H9 (cell line): Measurements from ENCODE around the gene SLC25A29. TPM values are rescaled to one million over a fixed set of nuclear protein-coding genes. Genes with fewer than 3 reads are reported as not detected.

ENCODE experiments used
- DNase-seq: peaks from one replicate; pipeline ENCODE4 v3.0.0-alpha.2; 2017
- H2AFZ ChIP-seq: one replicate; pipeline ENCODE4 v1.6.1; 2013; ENCODE audit warnings: mild to moderate bottlenecking, low read length, control low read depth, moderate library complexity
- H2AK5ac ChIP-seq: 2 replicates; pipeline ENCODE4 v1.6.1; 2013; ENCODE audit warnings: low read length, control low read depth, mixed read lengths; ENCODE audit not compliant: insufficient read length
- H2BK120ac ChIP-seq: one replicate; pipeline ENCODE4 v1.6.1; 2013; ENCODE audit warnings: low read depth, mild to moderate bottlenecking, low read length, control low read depth, inconsistent platforms; ENCODE audit not compliant: poor library complexity, severe bottlenecking
- H2BK12ac ChIP-seq: 2 replicates; pipeline ENCODE4 v1.6.1; 2013; ENCODE audit warnings: low read length, control low read depth, mixed read lengths, low read depth; ENCODE audit not compliant: insufficient read length
- H2BK15ac ChIP-seq: 2 replicates; pipeline ENCODE4 v1.6.1; 2013; ENCODE audit warnings: low read depth, low read length, control low read depth
- H2BK20ac ChIP-seq: one replicate; pipeline ENCODE4 v1.6.1; 2013; ENCODE audit warnings: low read depth, mild to moderate bottlenecking, low read length, control low read depth, inconsistent platforms; ENCODE audit not compliant: poor library complexity, severe bottlenecking
- H2BK5ac ChIP-seq: 2 replicates; pipeline ENCODE4 v1.6.1; 2013; ENCODE audit warnings: low read length, control low read depth, mixed read lengths; ENCODE audit not compliant: insufficient read length
- H3K14ac ChIP-seq: 2 replicates; pipeline ENCODE4 v1.6.1; 2013; ENCODE audit warnings: low read length, control low read depth; ENCODE audit not compliant: insufficient read depth
- H3K18ac ChIP-seq: 2 replicates; pipeline ENCODE4 v1.6.1; 2013; ENCODE audit warnings: low read depth, mild to moderate bottlenecking, mixed read lengths, low read length, control low read depth; ENCODE audit not compliant: insufficient read length
- H3K23ac ChIP-seq: 2 replicates; pipeline ENCODE4 v1.6.1; 2013; ENCODE audit warnings: low read length, control low read depth, mixed read lengths, low read depth; ENCODE audit not compliant: insufficient read length
- H3K23me2 ChIP-seq: 2 replicates; pipeline ENCODE4 v1.6.1; 2013; ENCODE audit warnings: low read depth, mild to moderate bottlenecking, mixed read lengths, low read length, control low read depth; ENCODE audit not compliant: insufficient read length, poor library complexity, severe bottlenecking
- H3K27ac ChIP-seq: 2 replicates; pipeline ENCODE4 v1.5.1; 2013; ENCODE audit warnings: low read length, control low read depth, mixed read lengths, low read depth; ENCODE audit not compliant: insufficient read length
- H3K27me3 ChIP-seq: 2 replicates; pipeline ENCODE4 v1.6.1; 2013; ENCODE audit warnings: low read length, control low read depth, inconsistent platforms; ENCODE audit not compliant: insufficient read depth
- H3K4ac ChIP-seq: 2 replicates; pipeline ENCODE4 v1.6.1; 2013; ENCODE audit warnings: low read depth, mild to moderate bottlenecking, control low read depth, inconsistent platforms, low read length, moderate library complexity
- H3K4me1 ChIP-seq: 2 replicates; pipeline ENCODE4 v1.6.1; 2013; ENCODE audit warnings: low read length, control low read depth, inconsistent platforms; ENCODE audit not compliant: insufficient read depth
- H3K4me2 ChIP-seq: 2 replicates; pipeline ENCODE4 v1.6.1; 2013; ENCODE audit warnings: low read length, control low read depth, mixed read lengths; ENCODE audit not compliant: insufficient read length, insufficient read depth
- H3K56ac ChIP-seq: 2 replicates; pipeline ENCODE4 v1.6.1; 2013; ENCODE audit warnings: low read depth, mild to moderate bottlenecking, mixed read lengths, low read length, control low read depth; ENCODE audit not compliant: insufficient read length
- H3K79me1 ChIP-seq: 2 replicates; pipeline ENCODE4 v1.6.1; 2013; ENCODE audit warnings: low read depth, mild to moderate bottlenecking, moderate library complexity, low read length, control low read depth, inconsistent platforms; ENCODE audit not compliant: insufficient read depth, poor library complexity, severe bottlenecking
- H3K79me2 ChIP-seq: 2 replicates; pipeline ENCODE4 v1.6.1; 2013; ENCODE audit warnings: low read length, control low read depth, inconsistent platforms; ENCODE audit not compliant: insufficient read depth
- H3K9ac ChIP-seq: 2 replicates; pipeline ENCODE4 v1.6.1; 2013; ENCODE audit warnings: low read length, control low read depth, mixed read lengths; ENCODE audit not compliant: insufficient read length; ENCODE audit errors: extremely low read depth
- H3K9me3 ChIP-seq: one replicate; pipeline ENCODE4 v1.6.1; 2013; ENCODE audit warnings: low read depth, low read length, inconsistent platforms; ENCODE audit not compliant: control insufficient read depth
- H3T11ph ChIP-seq: one replicate; pipeline ENCODE4 v1.6.1; 2013; ENCODE audit warnings: mild to moderate bottlenecking, low read length, control low read depth, inconsistent platforms
- H4K20me1 ChIP-seq: one replicate; pipeline ENCODE4 v1.6.1; 2013; ENCODE audit not compliant: control insufficient read depth, insufficient read length, insufficient read depth
- H4K5ac ChIP-seq: 2 replicates; pipeline ENCODE4 v1.6.1; 2013; ENCODE audit warnings: low read depth, mild to moderate bottlenecking, mixed read lengths, low read length, control low read depth; ENCODE audit not compliant: insufficient read length
- H4K8ac ChIP-seq: replicated peaks from 2 replicates; pipeline ENCODE4 v1.6.1; 2013; ENCODE audit warnings: low read length, control low read depth, mixed read lengths, low read depth; ENCODE audit not compliant: insufficient read length
- H4K91ac ChIP-seq: 2 replicates; pipeline ENCODE4 v1.6.1; 2013; ENCODE audit warnings: low read depth, mild to moderate bottlenecking, moderate library complexity, mixed read lengths, low read length, control low read depth; ENCODE audit not compliant: insufficient read length
- H3K27ac Mint-ChIP-seq, 3 experiments: 2 replicates in 2 of 3; 3 replicates in 1 of 3; pipeline ENCODE4 v1.8.0; 2020 to 2021; ENCODE audit warnings: mixed read lengths in 3 of 3, mild to moderate bottlenecking in 1 of 3, moderate library complexity in 1 of 3
- H3K27me3 Mint-ChIP-seq: 2 replicates; pipeline ENCODE4 v1.8.0; 2021; ENCODE audit warnings: low read depth, mild to moderate bottlenecking, moderate library complexity, mixed read lengths
- H3K36me3 Mint-ChIP-seq, 3 experiments: 2 replicates in 2 of 3; 3 replicates in 1 of 3; pipeline ENCODE4 v1.8.0; 2020 to 2021; ENCODE audit warnings: low read depth in 3 of 3, mixed read lengths in 3 of 3; ENCODE audit not compliant: insufficient read depth in 1 of 3
- H3K4me1 Mint-ChIP-seq, 2 experiments: 2 replicates each; pipeline ENCODE4 v1.8.0; 2020; ENCODE audit warnings: mixed read lengths in 2 of 2
- H3K4me3 Mint-ChIP-seq, 2 experiments: 2 replicates in 1 of 2; 3 replicates in 1 of 2; pipeline ENCODE4 v1.8.0; 2020 to 2021; ENCODE audit warnings: mild to moderate bottlenecking in 2 of 2, mixed read lengths in 2 of 2, moderate library complexity in 1 of 2
- H3K9me3 Mint-ChIP-seq, 2 experiments: 2 replicates in 1 of 2; 3 replicates in 1 of 2; pipeline ENCODE4 v1.8.0; 2020; ENCODE audit warnings: mild to moderate bottlenecking in 2 of 2, mixed read lengths in 2 of 2, moderate library complexity in 1 of 2
- WGBS: extraction: QIAGEN DNeasy Blood & Tissue Kit; methylation state at CpG from one replicate; pipeline ENCODE4 v1.1.7; 2013; ENCODE audit warnings: missing lambda C conversion rate, low lambda C conversion rate, mixed read lengths; ENCODE audit not compliant: insufficient read length; ENCODE audit errors: extremely low coverage; 5-methylcytosine and 5-hydroxymethylcytosine counted together
- total RNA-seq: library from RNA; stranded (reverse); gene quantifications from 2 replicates; pipeline ENCODE4 v1.2.1, GENCODE V29; 2021
- TF ChIP-seq, protein P1 (sequence below): fragments of 200-600 bp; sonication (generic); conservative IDR thresholded peaks from 3 replicates; pipeline ENCODE4 v1.8.0; 2021; ENCODE audit warnings: antibody characterized with exemption, mild to moderate bottlenecking

The SLC25A29 gene
- total RNA-seq, 1 experiment from 2014 or later = 175 TPM

DNA sequence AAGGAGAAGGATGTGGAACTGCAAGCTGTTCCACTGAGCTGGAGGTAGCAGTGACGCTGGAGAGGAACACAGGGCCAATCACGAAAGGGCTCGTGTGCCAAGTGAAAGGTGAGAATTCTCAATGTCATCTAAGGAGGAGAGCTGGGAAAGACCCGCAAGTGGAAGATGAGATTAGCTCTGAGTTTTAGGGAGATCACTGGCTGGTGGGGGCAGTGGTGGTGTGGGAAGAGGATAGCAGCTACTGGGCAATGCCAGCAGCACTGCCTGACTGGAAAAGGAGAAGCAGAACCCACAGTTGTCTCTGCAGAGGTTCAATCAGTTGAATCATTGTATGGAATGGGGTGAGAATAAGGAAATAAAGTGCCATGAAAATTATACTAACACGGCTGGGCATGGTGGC is 44.7 kb upstream of the SLC25A29 start:
- no peak for DNase-seq
- WGBS = no CpG with 5 or more reads among the region's 5 CpGs
- no peak overlapping the region for H4K91ac ChIP-seq
- H3K14ac ChIP-seq = no peak overlapping the region
- H3K23me2 ChIP-seq = no peaks in the 10 kb centered on the region
- H3K9ac ChIP-seq = no peak overlapping the region
- no peak overlapping the region for H3K23ac ChIP-seq
- Mint-ChIP-seq H3K4me1 (no peaks in the 10 kb centered on the region), H3K27ac (peak overlapping the region in 2 of 3 experiments; percentile 30 to 89; a peak in 3 of 7 replicates), H3K4me3 (no peak overlapping the region), H3K9me3 (no peaks in the 10 kb centered on the region; a peak in 1 of 5 replicates), H3K27me3 (no peaks in the 10 kb centered on the region), H3K36me3 (peaks cover 52 to 82% (median 68%) of the 10 kb centered on the region in 3 experiments)
- H2AK5ac ChIP-seq = no peak overlapping the region
- H4K8ac ChIP-seq = no peak overlapping the region
- no peaks in the 10 kb centered on the region for H3K79me1 ChIP-seq
- H3T11ph ChIP-seq = no peak overlapping the region
- H4K5ac ChIP-seq = no peak overlapping the region
- H3K27ac ChIP-seq = no peak overlapping the region
- no peaks in the 10 kb centered on the region for H3K4me1 ChIP-seq
- no peak overlapping the region for H2AFZ ChIP-seq
- no peak overlapping the region for H2BK15ac ChIP-seq
- H3K27me3 ChIP-seq = no peaks in the 10 kb centered on the region
- no peak overlapping the region for H3K4me2 ChIP-seq
- H3K79me2 ChIP-seq = no peaks in the 10 kb centered on the region
- no peak overlapping the region for H3K18ac ChIP-seq
- no peak overlapping the region for H2BK12ac ChIP-seq
- H3K4ac ChIP-seq = no peak overlapping the region
- TF ChIP-seq, protein P1, sequence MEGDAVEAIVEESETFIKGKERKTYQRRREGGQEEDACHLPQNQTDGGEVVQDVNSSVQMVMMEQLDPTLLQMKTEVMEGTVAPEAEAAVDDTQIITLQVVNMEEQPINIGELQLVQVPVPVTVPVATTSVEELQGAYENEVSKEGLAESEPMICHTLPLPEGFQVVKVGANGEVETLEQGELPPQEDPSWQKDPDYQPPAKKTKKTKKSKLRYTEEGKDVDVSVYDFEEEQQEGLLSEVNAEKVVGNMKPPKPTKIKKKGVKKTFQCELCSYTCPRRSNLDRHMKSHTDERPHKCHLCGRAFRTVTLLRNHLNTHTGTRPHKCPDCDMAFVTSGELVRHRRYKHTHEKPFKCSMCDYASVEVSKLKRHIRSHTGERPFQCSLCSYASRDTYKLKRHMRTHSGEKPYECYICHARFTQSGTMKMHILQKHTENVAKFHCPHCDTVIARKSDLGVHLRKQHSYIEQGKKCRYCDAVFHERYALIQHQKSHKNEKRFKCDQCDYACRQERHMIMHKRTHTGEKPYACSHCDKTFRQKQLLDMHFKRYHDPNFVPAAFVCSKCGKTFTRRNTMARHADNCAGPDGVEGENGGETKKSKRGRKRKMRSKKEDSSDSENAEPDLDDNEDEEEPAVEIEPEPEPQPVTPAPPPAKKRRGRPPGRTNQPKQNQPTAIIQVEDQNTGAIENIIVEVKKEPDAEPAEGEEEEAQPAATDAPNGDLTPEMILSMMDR = no peak
- no peak overlapping the region for H2BK20ac ChIP-seq
- H2BK5ac ChIP-seq = no peak overlapping the region
- H4K20me1 ChIP-seq = no peaks in the 10 kb centered on the region
- no peak overlapping the region for H2BK120ac ChIP-seq
- no peaks in the 10 kb centered on the region for H3K9me3 ChIP-seq
- no peak overlapping the region for H3K56ac ChIP-seq
